GM12874 (cell line): ENCODE data around the gene FERMT2.

Experiments
- TF ChIP-seq, protein P1 (sequence below): IDR thresholded peaks from 2 replicates; pipeline ENCODE4 v1.5.1; 2011; ENCODE audit warnings: low read depth, mild to moderate bottlenecking, control low read depth, low read length, moderate library complexity; ENCODE audit not compliant: insufficient read depth

Gene FERMT2

DNA sequence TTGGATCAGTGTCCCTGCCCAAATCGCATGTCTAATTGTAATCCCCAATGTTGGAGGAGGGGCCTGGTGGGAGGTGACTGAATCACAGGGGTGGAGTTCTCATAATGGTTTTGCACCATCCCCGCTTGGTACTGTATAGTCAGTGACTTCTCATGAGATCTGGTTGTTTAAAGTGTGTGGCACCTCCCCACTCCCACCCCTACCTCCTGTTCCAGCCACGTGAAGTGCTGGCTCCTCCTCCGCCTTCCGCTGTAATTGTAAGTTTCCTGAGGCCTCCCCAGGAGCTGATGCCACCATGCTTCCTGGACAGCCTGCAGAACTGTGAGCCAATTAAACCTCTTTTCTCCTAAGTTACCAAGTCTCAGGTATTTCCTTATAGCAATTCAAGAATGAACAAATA is 67.2 kb downstream of the FERMT2 start:
- TF ChIP-seq, protein P1, sequence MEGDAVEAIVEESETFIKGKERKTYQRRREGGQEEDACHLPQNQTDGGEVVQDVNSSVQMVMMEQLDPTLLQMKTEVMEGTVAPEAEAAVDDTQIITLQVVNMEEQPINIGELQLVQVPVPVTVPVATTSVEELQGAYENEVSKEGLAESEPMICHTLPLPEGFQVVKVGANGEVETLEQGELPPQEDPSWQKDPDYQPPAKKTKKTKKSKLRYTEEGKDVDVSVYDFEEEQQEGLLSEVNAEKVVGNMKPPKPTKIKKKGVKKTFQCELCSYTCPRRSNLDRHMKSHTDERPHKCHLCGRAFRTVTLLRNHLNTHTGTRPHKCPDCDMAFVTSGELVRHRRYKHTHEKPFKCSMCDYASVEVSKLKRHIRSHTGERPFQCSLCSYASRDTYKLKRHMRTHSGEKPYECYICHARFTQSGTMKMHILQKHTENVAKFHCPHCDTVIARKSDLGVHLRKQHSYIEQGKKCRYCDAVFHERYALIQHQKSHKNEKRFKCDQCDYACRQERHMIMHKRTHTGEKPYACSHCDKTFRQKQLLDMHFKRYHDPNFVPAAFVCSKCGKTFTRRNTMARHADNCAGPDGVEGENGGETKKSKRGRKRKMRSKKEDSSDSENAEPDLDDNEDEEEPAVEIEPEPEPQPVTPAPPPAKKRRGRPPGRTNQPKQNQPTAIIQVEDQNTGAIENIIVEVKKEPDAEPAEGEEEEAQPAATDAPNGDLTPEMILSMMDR = no peak

DNA sequence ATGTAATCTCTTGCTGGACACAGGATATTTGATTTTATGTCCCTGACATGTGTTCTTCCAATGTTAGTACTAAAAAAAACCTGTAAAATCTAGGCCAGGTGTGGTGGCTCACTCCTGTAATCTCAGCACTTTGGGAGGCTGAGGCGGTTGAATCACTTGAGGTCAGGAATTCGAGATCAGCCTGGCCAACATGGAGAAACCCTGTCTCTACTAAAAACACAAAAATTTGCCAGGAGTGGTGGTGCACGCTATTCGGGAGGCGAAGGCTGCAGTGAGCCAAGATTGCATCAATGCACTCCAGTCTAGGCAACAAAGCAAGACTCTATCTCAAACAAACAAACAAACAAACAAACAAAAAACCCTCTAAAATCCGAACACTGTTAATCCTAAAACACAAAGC is 68.0 kb downstream of the FERMT2 start:
- TF ChIP-seq, protein P1 = no peak

DNA sequence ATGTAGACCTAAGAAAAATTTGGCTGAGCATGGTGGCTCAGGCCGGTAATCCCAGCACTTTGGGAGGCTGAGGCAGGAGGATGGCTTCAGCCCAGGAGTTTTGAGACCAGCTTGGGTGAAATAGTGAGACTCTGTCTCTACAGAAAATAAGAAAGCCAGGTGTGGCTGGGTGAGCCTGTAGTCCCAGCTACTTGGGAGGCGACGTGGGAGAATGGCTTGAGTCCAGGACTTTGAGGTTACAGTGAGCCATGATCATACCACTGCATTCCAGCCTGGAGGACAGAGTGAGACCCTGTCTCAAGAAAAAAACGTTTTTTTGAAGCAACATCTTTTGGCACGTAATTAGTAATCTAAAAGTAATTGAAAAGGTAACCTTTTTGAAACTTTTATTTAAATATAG is 70.9 kb downstream of the FERMT2 start:
- TF ChIP-seq, protein P1 = no peak

DNA sequence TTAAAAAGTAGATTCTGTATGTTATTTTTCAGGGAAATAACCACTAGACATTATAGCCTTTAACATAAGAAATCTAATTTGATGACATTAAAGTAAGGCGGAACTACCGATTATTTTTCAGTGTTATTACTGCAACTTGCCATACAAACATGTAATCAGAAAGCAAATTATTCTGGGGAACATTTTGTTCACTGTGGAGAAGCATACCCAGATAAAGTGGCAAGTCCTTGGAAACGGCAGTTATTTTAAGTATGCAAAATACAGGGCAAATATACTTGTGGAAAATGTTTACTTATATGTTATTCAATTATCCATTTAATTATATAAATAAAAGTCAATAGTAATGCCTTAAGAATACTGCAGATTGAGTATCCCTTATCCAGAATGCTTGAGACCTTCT is 71.9 kb downstream of the FERMT2 start:
- TF ChIP-seq, protein P1 = no peak

DNA sequence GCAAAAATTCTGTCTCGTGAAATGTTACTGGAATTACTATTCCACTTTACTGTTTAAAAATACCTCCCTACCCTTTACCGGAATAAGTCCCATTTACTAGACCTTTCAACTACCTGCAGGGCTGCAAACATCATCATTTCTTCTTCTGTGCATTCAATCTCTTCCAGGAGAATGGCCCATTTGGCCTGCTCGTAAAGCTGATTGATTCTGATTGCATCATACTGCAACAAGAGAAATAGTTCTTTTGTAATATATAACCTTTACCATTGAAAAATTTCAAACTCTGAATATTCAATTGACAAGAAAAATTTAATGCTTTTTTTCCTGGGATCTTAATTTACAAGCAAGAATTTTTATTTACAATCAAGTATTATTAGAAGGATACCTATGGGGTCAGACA is 72.4 kb downstream of the FERMT2 start:
- TF ChIP-seq, protein P1 = no peak

DNA sequence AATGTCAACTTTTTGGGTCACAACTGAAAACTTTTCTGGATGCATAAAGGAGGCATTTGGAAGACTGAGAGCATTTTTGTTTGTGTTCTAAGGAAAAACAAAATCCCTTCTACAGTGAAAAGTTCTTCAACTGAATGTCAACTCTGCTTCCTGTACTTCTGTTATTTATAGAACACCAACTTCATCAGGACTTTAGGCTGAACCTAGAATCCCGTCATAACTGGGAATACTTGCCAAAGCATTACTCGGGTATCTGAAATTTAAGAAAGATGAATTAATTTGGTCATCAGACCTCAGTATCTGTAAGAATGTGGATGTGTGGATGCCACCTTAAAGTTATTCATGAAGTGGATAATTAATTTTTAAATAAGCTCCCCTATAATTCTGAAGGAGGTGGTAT is 73.2 kb downstream of the FERMT2 start:
- TF ChIP-seq, protein P1 = no peak

DNA sequence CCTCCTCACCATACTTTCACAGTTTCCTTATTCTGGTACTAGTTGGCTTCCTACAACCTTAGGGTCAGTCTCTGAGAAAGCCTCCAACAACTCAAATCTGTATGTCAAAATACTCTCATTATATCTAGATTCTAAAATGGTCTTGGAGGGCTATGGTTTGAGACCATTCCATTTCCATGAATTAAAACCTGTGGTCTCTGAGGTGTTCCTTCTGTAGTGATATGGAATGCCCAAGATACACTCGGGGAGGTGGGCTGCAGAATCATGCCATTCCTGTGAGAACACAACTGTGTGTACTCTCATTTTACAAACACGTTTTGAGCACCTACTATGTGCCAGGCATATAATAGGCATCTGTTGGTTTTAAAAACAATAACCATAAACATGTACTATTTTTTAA is 74.0 kb downstream of the FERMT2 start:
- TF ChIP-seq, protein P1 = no peak

DNA sequence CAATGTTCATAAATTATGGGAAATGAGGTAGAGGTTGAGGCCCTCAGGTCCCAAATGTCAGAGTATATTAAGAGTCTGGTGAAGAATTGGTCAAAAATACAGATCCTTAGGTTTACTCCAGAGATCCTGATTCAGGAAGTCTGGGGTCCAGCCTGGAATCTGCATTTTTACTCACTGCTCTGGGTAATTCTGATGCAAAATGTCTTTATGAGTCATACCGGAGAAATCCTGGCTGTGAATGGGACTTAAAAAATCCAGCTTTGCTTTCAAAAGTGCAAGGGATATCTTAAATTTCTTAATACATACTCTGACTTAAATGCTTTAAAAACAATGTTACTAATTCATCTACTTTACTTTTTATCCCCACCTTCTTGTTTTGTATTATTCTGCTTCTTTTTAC is 74.5 kb downstream of the FERMT2 start:
- TF ChIP-seq, protein P1 = no peak
